NOMO-1 treated with dmso at 0.1 percent for 144 hours (cell line): Measurements from ENCODE around the gene C1S.

ENCODE experiments used
- DNase-seq: peaks from one replicate; lab custom pipeline; 2025; ENCODE audit not compliant: unreplicated experiment; lab: John Stamatoyannopoulos, UW

C1S gene

GRCh38 chr12:7075518-7075917 is 15.0 kb downstream of the C1S start:
- DNase-seq = no peak

GRCh38 chr12:7075939-7076338 is 15.4 kb downstream of the C1S start:
- DNase-seq = no peak

GRCh38 chr12:7076493-7076892 is 16.0 kb downstream of the C1S start:
- DNase-seq = no peak

GRCh38 chr12:7078163-7078562 is 17.6 kb downstream of the C1S start:
- no peak for DNase-seq

- DNase-seq = no peak
These were observed 19.3 kb downstream of the C1S start for GRCh38 chr12:7079826-7080125.

GRCh38 chr12:7081037-7081436 is 20.5 kb downstream of the C1S start:
- DNase-seq = no peak

GRCh38 chr12:7083125-7083524 is 22.6 kb downstream of the C1S start:
- no peak for DNase-seq

- DNase-seq = no peak
These were observed 28.8 kb downstream of the C1S start for GRCh38 chr12:7089196-7089871.

- no peak for DNase-seq
These were observed 29.9 kb downstream of the C1S start for GRCh38 chr12:7090222-7090998.

GRCh38 chr12:7091171-7091570 is 30.7 kb downstream of the C1S start:
- DNase-seq = no peak

GRCh38 chr12:7091660-7092228 is 31.2 kb downstream of the C1S start:
- no peak for DNase-seq

GRCh38 chr12:7092229-7092985 is 31.9 kb downstream of the C1S start, which contains the start of gene C1R:
C1R (minus strand) TSS chr12:7092445; CDS start chr12:7092388, 57 bp downstream.
- peak; percentile 32 for DNase-seq

GRCh38 chr12:7092986-7093460 is 32.5 kb downstream of the C1S start:
- DNase-seq = no peak

- DNase-seq = no peak
These were observed 33.0 kb downstream of the C1S start for GRCh38 chr12:7093486-7093885.

GRCh38 chr12:7093892-7094291 is 33.4 kb downstream of the C1S start:
- no peak for DNase-seq

GRCh38 chr12:7096006-7096932 is 35.8 kb downstream of the C1S start:
- DNase-seq = no peak

- DNase-seq = no peak
These were observed 36.5 kb downstream of the C1S start for GRCh38 chr12:7096979-7097378.

- peak; percentile 27 for DNase-seq
These were observed 38.9 kb downstream of the C1S start for GRCh38 chr12:7099290-7099996.

- DNase-seq = no peak
These were observed 39.7 kb downstream of the C1S start for GRCh38 chr12:7100239-7100638.
